MM.1S (cell line): ENCODE results near the gene CABP2.

Experiments used
- CTCF ChIP-seq: fragments of 300-600 bp; sonication (generic); IDR thresholded peaks from 2 replicates; pipeline ENCODE4 v1.5.1; 2016; ENCODE audit warnings: antibody characterized with exemption, low read length, mixed read lengths
- EZH2 ChIP-seq: fragments of 300-600 bp; sonication (generic); optimal IDR thresholded peaks from 2 replicates; pipeline ENCODE3; 2017; ENCODE audit warnings: low read depth, mild to moderate bottlenecking, antibody characterized with exemption, low read length, mixed read lengths

DNA sequence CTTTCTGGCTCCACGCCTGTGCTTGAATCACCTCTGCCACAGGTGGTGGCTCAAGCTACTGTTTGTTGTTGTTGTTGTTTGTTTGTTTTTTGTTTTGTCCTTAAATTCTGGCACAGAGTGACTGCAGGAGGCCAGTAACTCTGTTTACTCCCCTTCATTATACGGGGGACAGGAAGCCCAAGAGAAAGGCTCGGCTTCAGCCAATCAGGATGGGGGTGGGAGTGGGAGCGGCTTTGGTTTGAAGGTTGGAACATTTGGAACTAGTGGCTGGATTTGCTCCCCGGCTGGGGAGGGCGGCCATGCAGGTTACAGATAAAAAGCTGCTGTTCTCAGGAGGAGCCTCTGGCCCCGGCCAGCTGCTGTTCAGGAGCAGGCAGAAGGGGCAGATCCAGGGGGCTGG is 19.7 kb upstream of the CABP2 start:
- TF ChIP-seq CTCF = no peak
- no peak for TF ChIP-seq EZH2
